ENCODE results near the gene FAM3C. TPM values are rescaled to one million over a fixed set of nuclear protein-coding genes. Genes with fewer than 3 reads are reported as not detected.
"Not testable (repeated sequence)": the region's sequence is repeated elsewhere in the genome, so short reads cannot be mapped to it uniquely, and the experiment has no call there.

Gene FAM3C
- polyA plus RNA-seq, 2 donors: 21.3 to 27.8 TPM

- 92 to 94% methylated on average over 2 of the region's 2 CpGs for WGBS, 2 donors
- H3K27me3 ChIP-seq (ENCODE audit: control insufficient read depth in 1 of 2, insufficient read depth in 2 of 2, low read length in 2 of 2): no peaks in the 10 kb centered on the region
- no peak overlapping the region for H3K27ac ChIP-seq (ENCODE audit: low read depth in 2 of 2, low read length in 1 of 2)
- no peaks in the 10 kb centered on the region for H3K4me1 ChIP-seq (ENCODE audit: control insufficient read depth in 2 of 2, insufficient read depth in 2 of 2, low read length in 1 of 2)
- no peaks in the 10 kb centered on the region for H3K36me3 ChIP-seq (ENCODE audit: control insufficient read depth in 2 of 2, insufficient read depth in 2 of 2, low read length in 1 of 2)
- no peaks in the 10 kb centered on the region for H3K9me3 ChIP-seq (ENCODE audit: control insufficient read depth in 2 of 2, insufficient read depth in 1 of 2, low read depth in 1 of 2, low read length in 1 of 2)
- H3K4me3 ChIP-seq (ENCODE audit: low read depth in 1 of 2, low read length in 2 of 2): no peak overlapping the region
Observed at GRCh38 chr7:121431996-121432395, 35.9 kb upstream of the FAM3C start.

GRCh38 chr7:121431389-121431995 is 35.4 kb upstream of the FAM3C start:
- WGBS, 2 donors: 83 to 92% methylated on average over 2 of the region's 2 CpGs
- Histone ChIP-seq H3K36me3 (ENCODE audit: control insufficient read depth in 2 of 2, insufficient read depth in 2 of 2, low read length in 1 of 2) (no peaks in the 10 kb centered on the region), H3K27ac (ENCODE audit: low read depth in 2 of 2, low read length in 1 of 2) (no peak overlapping the region), H3K27me3 (ENCODE audit: control insufficient read depth in 1 of 2, insufficient read depth in 2 of 2, low read length in 2 of 2) (no peaks in the 10 kb centered on the region), H3K4me3 (ENCODE audit: low read depth in 1 of 2, low read length in 2 of 2) (no peak overlapping the region), H3K9me3 (ENCODE audit: control insufficient read depth in 2 of 2, insufficient read depth in 1 of 2, low read depth in 1 of 2, low read length in 1 of 2) (no peaks in the 10 kb centered on the region), H3K4me1 (ENCODE audit: control insufficient read depth in 2 of 2, insufficient read depth in 2 of 2, low read length in 1 of 2) (no peaks in the 10 kb centered on the region)

- Histone ChIP-seq H3K9me3 (ENCODE audit: control insufficient read depth in 2 of 2, insufficient read depth in 1 of 2, low read depth in 1 of 2, low read length in 1 of 2) (no peaks in the 10 kb centered on the region), H3K36me3 (ENCODE audit: control insufficient read depth in 2 of 2, insufficient read depth in 2 of 2, low read length in 1 of 2) (no peaks in the 10 kb centered on the region), H3K4me3 (ENCODE audit: low read depth in 1 of 2, low read length in 2 of 2) (no peak overlapping the region), H3K27me3 (ENCODE audit: control insufficient read depth in 1 of 2, insufficient read depth in 2 of 2, low read length in 2 of 2) (no peaks in the 10 kb centered on the region), H3K27ac (ENCODE audit: low read depth in 2 of 2, low read length in 1 of 2) (no peak overlapping the region), H3K4me1 (ENCODE audit: control insufficient read depth in 2 of 2, insufficient read depth in 2 of 2, low read length in 1 of 2) (no peaks in the 10 kb centered on the region)
- WGBS, 2 donors: 90 to 91% methylated on average over 1 of the region's 1 CpG
Observed at GRCh38 chr7:121430558-121430957, 34.5 kb upstream of the FAM3C start.

- H3K27me3 ChIP-seq (ENCODE audit: control insufficient read depth in 1 of 2, insufficient read depth in 2 of 2, low read length in 2 of 2): no peaks in the 10 kb centered on the region
- H3K4me1 ChIP-seq (ENCODE audit: control insufficient read depth in 2 of 2, insufficient read depth in 2 of 2, low read length in 1 of 2): no peaks in the 10 kb centered on the region
- H3K9me3 ChIP-seq (ENCODE audit: control insufficient read depth in 2 of 2, insufficient read depth in 1 of 2, low read depth in 1 of 2, low read length in 1 of 2): no peaks in the 10 kb centered on the region
- no peak overlapping the region for H3K4me3 ChIP-seq (ENCODE audit: low read depth in 1 of 2, low read length in 2 of 2)
- H3K36me3 ChIP-seq (ENCODE audit: control insufficient read depth in 2 of 2, insufficient read depth in 2 of 2, low read length in 1 of 2): no peaks in the 10 kb centered on the region
- H3K27ac ChIP-seq (ENCODE audit: low read depth in 2 of 2, low read length in 1 of 2): no peak overlapping the region
Observed at GRCh38 chr7:121429798-121430197, 33.7 kb upstream of the FAM3C start.

- H3K36me3 ChIP-seq (ENCODE audit: control insufficient read depth in 2 of 2, insufficient read depth in 2 of 2, low read length in 1 of 2): no peaks in the 10 kb centered on the region
- no peak overlapping the region for H3K27ac ChIP-seq (ENCODE audit: low read depth in 2 of 2, low read length in 1 of 2)
- no peaks in the 10 kb centered on the region for H3K27me3 ChIP-seq (ENCODE audit: control insufficient read depth in 1 of 2, insufficient read depth in 2 of 2, low read length in 2 of 2)
- no peaks in the 10 kb centered on the region for H3K9me3 ChIP-seq (ENCODE audit: control insufficient read depth in 2 of 2, insufficient read depth in 1 of 2, low read depth in 1 of 2, low read length in 1 of 2)
- H3K4me1 ChIP-seq (ENCODE audit: control insufficient read depth in 2 of 2, insufficient read depth in 2 of 2, low read length in 1 of 2): no peaks in the 10 kb centered on the region
- WGBS, 2 donors: 65 to 80% methylated on average over 4 of the region's 4 CpGs
- no peak overlapping the region for H3K4me3 ChIP-seq (ENCODE audit: low read depth in 1 of 2, low read length in 2 of 2)
Observed at GRCh38 chr7:121428855-121429489, 32.9 kb upstream of the FAM3C start.

- not testable (repeated sequence) for H3K4me1 ChIP-seq (ENCODE audit: control insufficient read depth in 2 of 2, insufficient read depth in 2 of 2, low read length in 1 of 2); H3K36me3 ChIP-seq (ENCODE audit: control insufficient read depth in 2 of 2, insufficient read depth in 2 of 2, low read length in 1 of 2); H3K4me3 ChIP-seq (ENCODE audit: low read depth in 1 of 2, low read length in 2 of 2); H3K27me3 ChIP-seq (ENCODE audit: control insufficient read depth in 1 of 2, insufficient read depth in 2 of 2, low read length in 2 of 2); H3K9me3 ChIP-seq (ENCODE audit: control insufficient read depth in 2 of 2, insufficient read depth in 1 of 2, low read depth in 1 of 2, low read length in 1 of 2); H3K27ac ChIP-seq (ENCODE audit: low read depth in 2 of 2, low read length in 1 of 2)
- WGBS, 2 donors: 96 to 98% methylated on average over 17 of the region's 17 CpGs
Observed at GRCh38 chr7:121421743-121422142, 25.6 kb upstream of the FAM3C start.

- H3K27ac ChIP-seq (ENCODE audit: low read depth in 2 of 2, low read length in 1 of 2): no peak overlapping the region
- WGBS, 2 donors: 53 to 58% methylated on average over 3 of the region's 3 CpGs
- no peak overlapping the region for H3K4me3 ChIP-seq (ENCODE audit: low read depth in 1 of 2, low read length in 2 of 2)
- H3K27me3 ChIP-seq (ENCODE audit: control insufficient read depth in 1 of 2, insufficient read depth in 2 of 2, low read length in 2 of 2): no peaks in the 10 kb centered on the region
- H3K4me1 ChIP-seq (ENCODE audit: control insufficient read depth in 2 of 2, insufficient read depth in 2 of 2, low read length in 1 of 2): peaks cover 0 to 6% of the 10 kb centered on the region in 2 donors
- no peaks in the 10 kb centered on the region for H3K9me3 ChIP-seq (ENCODE audit: control insufficient read depth in 2 of 2, insufficient read depth in 1 of 2, low read depth in 1 of 2, low read length in 1 of 2)
- no peaks in the 10 kb centered on the region for H3K36me3 ChIP-seq (ENCODE audit: control insufficient read depth in 2 of 2, insufficient read depth in 2 of 2, low read length in 1 of 2)
Observed at GRCh38 chr7:121420976-121421375, 24.9 kb upstream of the FAM3C start.

GRCh38 chr7:121419201-121420148 is 23.4 kb upstream of the FAM3C start:
- no peaks in the 10 kb centered on the region for H3K9me3 ChIP-seq (ENCODE audit: control insufficient read depth in 2 of 2, insufficient read depth in 1 of 2, low read depth in 1 of 2, low read length in 1 of 2)
- H3K27me3 ChIP-seq (ENCODE audit: control insufficient read depth in 1 of 2, insufficient read depth in 2 of 2, low read length in 2 of 2): no peaks in the 10 kb centered on the region
- no peak overlapping the region for H3K27ac ChIP-seq (ENCODE audit: low read depth in 2 of 2, low read length in 1 of 2)
- no peak overlapping the region for H3K4me3 ChIP-seq (ENCODE audit: low read depth in 1 of 2, low read length in 2 of 2)
- H3K36me3 ChIP-seq (ENCODE audit: control insufficient read depth in 2 of 2, insufficient read depth in 2 of 2, low read length in 1 of 2): no peaks in the 10 kb centered on the region
- H3K4me1 ChIP-seq (ENCODE audit: control insufficient read depth in 2 of 2, insufficient read depth in 2 of 2, low read length in 1 of 2): peaks cover 0 to 6% of the 10 kb centered on the region in 2 donors
- 61 to 74% methylated on average over 6 of the region's 6 CpGs for WGBS, 2 donors

- H3K27me3 ChIP-seq (ENCODE audit: control insufficient read depth in 1 of 2, insufficient read depth in 2 of 2, low read length in 2 of 2): no peaks in the 10 kb centered on the region
- H3K27ac ChIP-seq (ENCODE audit: low read depth in 2 of 2, low read length in 1 of 2): no peak overlapping the region
- 90 to 91% methylated on average over 1 of the region's 1 CpG for WGBS, 2 donors
- no peak overlapping the region for H3K4me3 ChIP-seq (ENCODE audit: low read depth in 1 of 2, low read length in 2 of 2)
- H3K9me3 ChIP-seq (ENCODE audit: control insufficient read depth in 2 of 2, insufficient read depth in 1 of 2, low read depth in 1 of 2, low read length in 1 of 2): no peaks in the 10 kb centered on the region
- peaks cover 0 to 2% of the 10 kb centered on the region in 2 donors for H3K4me1 ChIP-seq (ENCODE audit: control insufficient read depth in 2 of 2, insufficient read depth in 2 of 2, low read length in 1 of 2)
- H3K36me3 ChIP-seq (ENCODE audit: control insufficient read depth in 2 of 2, insufficient read depth in 2 of 2, low read length in 1 of 2): no peaks in the 10 kb centered on the region
Observed at GRCh38 chr7:121416533-121416932, 20.4 kb upstream of the FAM3C start.
